Upper lobe of left lung (tissue), 6 donors: ENCODE data around the gene ZNF407. TPM values are rescaled to one million over a fixed set of nuclear protein-coding genes. Genes with fewer than 3 reads are reported as not detected.
"Not testable (repeated sequence)": the region's sequence is repeated elsewhere in the genome, so short reads cannot be mapped to it uniquely, and the experiment has no call there.

Source experiments
- ATAC-seq, 2 donors: fragments of 200-7000 bp; cut with Tn5 transposase; one replicate each; pipeline ENCODE4 v1.9.1; 2022; ENCODE audit warnings: mild to moderate bottlenecking in 2 of 2, moderate library complexity in 2 of 2; ENCODE audit not compliant: low FRiP score in 2 of 2
- DNase-seq, 2 donors: peaks; one replicate each; pipeline ENCODE4 v3.0.0-alpha.2; 2019 to 2020
- H3K27ac ChIP-seq, 4 donors: fragments of 200-600 bp; sonication (generic); one replicate each; pipeline ENCODE4 v1.5.1; 2016 to 2019
- H3K27me3 ChIP-seq, 4 donors: fragments of 200-600 bp; sonication (generic); one replicate each; pipeline ENCODE4 v1.5.1; 2017 to 2019
- H3K36me3 ChIP-seq, 4 donors: fragments of 200-600 bp; sonication (generic); one replicate each; pipeline ENCODE4 v1.5.1; 2016 to 2019
- H3K4me1 ChIP-seq, 4 donors: fragments of 200-600 bp; sonication (generic); one replicate each; pipeline ENCODE4 v1.5.1; 2018 to 2019
- H3K4me3 ChIP-seq, 4 donors: fragments of 200-600 bp; sonication (generic); one replicate each; pipeline ENCODE4 v1.5.1; 2017 to 2019; ENCODE audit warnings: mild to moderate bottlenecking in 2 of 4, moderate library complexity in 1 of 4
- H3K9me3 ChIP-seq, 4 donors: fragments of 200-600 bp; sonication (generic); one replicate each; pipeline ENCODE4 v1.5.1; 2018 to 2019
- EP300 ChIP-seq, 4 donors: sonication (generic); formaldehyde crosslinking; IDR thresholded peaks; one replicate each; pipeline ENCODE4 v1.5.1; 2017; ENCODE audit warnings: antibody characterized with exemption in 4 of 4, control low read depth in 2 of 4
- POLR2A ChIP-seq, 4 donors: fragments of 450-650 bp; IDR thresholded peaks; one replicate each; pipeline ENCODE4 v1.5.1; 2016 to 2017; ENCODE audit warnings: antibody characterized with exemption in 4 of 4, mild to moderate bottlenecking in 2 of 4
- POLR2AphosphoS5 ChIP-seq, 2 donors: sonication (generic); formaldehyde crosslinking; IDR thresholded peaks; one replicate each; pipeline ENCODE4 v1.5.1; 2017; ENCODE audit warnings: antibody characterized with exemption in 2 of 2
- WGBS, 2 donors: methylation state at CpG; one replicate each; pipeline ENCODE4 v1.1.5; 2017 to 2018; 5-methylcytosine and 5-hydroxymethylcytosine counted together
- total RNA-seq, 6 donors: library from RNA; depleted of rRNA in 4 of 6; stranded (reverse); fragments of >200 nt in 4 of 6; gene quantifications; one replicate each; pipeline versions ENCODE4 v1.1.0 to v1.2.1, GENCODE V29; 2016 to 2021
- TF ChIP-seq, protein P1 (sequence below), 6 experiments: fragments of 450-650 bp in 4 of 6; fragments of 200-600 bp in 2 of 6; sonication (generic) in 2 of 6; IDR thresholded peaks; one replicate each; pipeline ENCODE4 v1.5.1; 2016 to 2019; ENCODE audit warnings: antibody characterized with exemption in 6 of 6
- donor health status: DM: no; HTN: no; CAD: no; lungs with moderate emphysema.
- donor health status: DM: no; HTN: yes; CAD: no; lungs with severe emphysema.

ZNF407 gene
- total RNA-seq, 6 donors from 2014 or later: 12.2 to 77.5 (median 17.1) TPM

DNA sequence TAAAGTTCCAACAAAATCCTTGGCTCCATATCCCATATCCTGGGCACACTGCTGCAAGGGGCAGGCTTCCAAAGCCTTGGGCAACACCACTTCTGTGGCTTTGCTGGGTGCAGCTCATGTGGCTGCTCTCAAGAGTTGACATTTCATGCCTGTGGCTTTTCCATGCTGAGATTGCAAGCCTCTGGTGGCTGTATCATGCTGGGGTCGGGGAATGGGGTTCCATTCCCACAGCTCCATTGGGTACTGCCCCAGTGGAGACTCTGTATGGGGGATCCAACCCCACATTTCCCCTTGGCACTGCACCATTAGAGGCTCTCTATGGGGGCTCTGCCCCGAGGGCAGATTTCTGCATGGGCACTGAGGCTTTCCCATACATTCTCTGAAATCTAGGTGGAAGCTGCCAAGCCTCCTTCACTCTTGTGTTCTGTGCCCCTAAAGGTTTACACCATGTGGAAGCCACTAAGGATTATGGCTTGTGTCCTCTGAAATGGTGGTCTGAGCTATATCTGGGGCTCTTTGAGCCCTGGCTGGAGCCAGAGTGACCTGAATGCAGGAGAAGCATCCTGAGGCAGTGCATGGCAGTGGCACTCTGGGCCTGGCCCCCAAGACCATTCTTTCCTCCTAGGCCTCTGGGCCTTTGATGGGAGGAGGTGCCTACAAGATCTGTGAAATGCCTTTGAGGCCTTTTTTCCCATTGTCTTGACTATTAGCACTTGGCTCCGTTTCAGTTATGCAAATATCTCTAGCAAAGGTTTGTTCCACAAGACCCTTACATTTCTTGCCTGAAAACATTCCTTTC, 503.4 kb downstream of the ZNF407 start:
- Histone ChIP-seq H3K4me3 (no peak overlapping the region), H3K36me3 (no peaks in the 10 kb centered on the region), H3K9me3 (peaks cover 0 to 6% (median 3%) of the 10 kb centered on the region in 4 donors), H3K27ac (no peak overlapping the region), H3K27me3 (no peaks in the 10 kb centered on the region), H3K4me1 (no peaks in the 10 kb centered on the region)
- DNase-seq (no peak), ATAC-seq (no peak)
- TF ChIP-seq EP300 (IDR thresholded peaks at IDR 0.05) (no peak), POLR2AphosphoS5 (IDR thresholded peaks at IDR 0.05) (no peak), POLR2A (IDR thresholded peaks at IDR 0.05) (no peak)
- TF ChIP-seq, protein P1, sequence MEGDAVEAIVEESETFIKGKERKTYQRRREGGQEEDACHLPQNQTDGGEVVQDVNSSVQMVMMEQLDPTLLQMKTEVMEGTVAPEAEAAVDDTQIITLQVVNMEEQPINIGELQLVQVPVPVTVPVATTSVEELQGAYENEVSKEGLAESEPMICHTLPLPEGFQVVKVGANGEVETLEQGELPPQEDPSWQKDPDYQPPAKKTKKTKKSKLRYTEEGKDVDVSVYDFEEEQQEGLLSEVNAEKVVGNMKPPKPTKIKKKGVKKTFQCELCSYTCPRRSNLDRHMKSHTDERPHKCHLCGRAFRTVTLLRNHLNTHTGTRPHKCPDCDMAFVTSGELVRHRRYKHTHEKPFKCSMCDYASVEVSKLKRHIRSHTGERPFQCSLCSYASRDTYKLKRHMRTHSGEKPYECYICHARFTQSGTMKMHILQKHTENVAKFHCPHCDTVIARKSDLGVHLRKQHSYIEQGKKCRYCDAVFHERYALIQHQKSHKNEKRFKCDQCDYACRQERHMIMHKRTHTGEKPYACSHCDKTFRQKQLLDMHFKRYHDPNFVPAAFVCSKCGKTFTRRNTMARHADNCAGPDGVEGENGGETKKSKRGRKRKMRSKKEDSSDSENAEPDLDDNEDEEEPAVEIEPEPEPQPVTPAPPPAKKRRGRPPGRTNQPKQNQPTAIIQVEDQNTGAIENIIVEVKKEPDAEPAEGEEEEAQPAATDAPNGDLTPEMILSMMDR (IDR thresholded peaks at IDR 0.05): no peak
- WGBS, 2 donors: 96 to 97% methylated on average over 3 of the region's 3 CpGs

DNA sequence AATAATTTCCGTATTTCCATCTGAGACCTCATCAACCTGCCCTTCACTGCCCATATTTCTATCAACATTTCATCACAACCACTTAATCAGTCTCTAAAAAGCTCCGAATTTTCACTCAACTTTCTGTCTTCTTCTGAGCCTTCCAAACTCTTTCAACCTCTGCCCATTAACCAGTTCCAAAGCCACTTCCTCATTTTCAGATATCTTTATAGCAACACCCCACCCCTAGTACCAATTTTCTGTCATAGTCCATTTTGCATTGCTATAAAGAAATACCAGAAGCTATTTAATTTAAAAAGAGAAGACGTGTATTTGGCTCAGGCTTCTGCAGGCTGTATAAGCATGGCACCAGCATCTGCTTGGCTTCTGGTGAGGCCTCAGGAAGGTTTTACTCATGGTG, 504.2 kb downstream of the ZNF407 start:
- no peaks in the 10 kb centered on the region for H3K4me1 ChIP-seq
- ATAC-seq (no peak), DNase-seq (no peak)
- no peaks in the 10 kb centered on the region for H3K36me3 ChIP-seq
- TF ChIP-seq EP300 (IDR thresholded peaks at IDR 0.05): no peak
- TF ChIP-seq, protein P1 (IDR thresholded peaks at IDR 0.05): no peak
- no peak for TF ChIP-seq POLR2AphosphoS5 (IDR thresholded peaks at IDR 0.05)
- no peak for TF ChIP-seq POLR2A (IDR thresholded peaks at IDR 0.05)
- H3K9me3 ChIP-seq: peaks cover 0 to 6% (median 3%) of the 10 kb centered on the region in 4 donors
- H3K27me3 ChIP-seq: no peaks in the 10 kb centered on the region
- no peak overlapping the region for H3K27ac ChIP-seq
- 86 to 88% methylated on average over 3 of the region's 3 CpGs for WGBS, 2 donors
- H3K4me3 ChIP-seq: no peak overlapping the region

DNA sequence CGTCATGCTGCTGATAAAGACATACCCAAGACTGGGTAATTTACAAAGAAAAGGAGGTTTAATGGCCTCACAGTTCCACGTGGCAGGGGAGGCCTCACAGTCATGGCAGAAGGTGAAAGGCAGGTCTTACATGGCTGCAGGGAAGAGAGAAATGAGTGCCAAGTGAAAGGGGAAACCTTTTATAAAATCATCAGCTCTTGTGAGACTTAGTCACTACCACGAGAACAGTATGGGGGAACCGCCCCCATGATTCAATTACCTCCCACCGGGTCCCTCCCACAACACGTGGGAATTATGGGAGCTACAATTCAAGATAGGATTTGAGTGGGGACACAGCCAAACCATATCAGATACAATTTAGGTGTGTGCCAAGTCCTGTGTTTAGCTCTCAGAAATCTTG, 506.4 kb downstream of the ZNF407 start:
- H3K4me3 ChIP-seq, H3K4me1 ChIP-seq, ATAC-seq, H3K36me3 ChIP-seq, H3K27me3 ChIP-seq, H3K9me3 ChIP-seq, H3K27ac ChIP-seq, DNase-seq: not testable (repeated sequence)
- 80 to 87% methylated on average over 6 of the region's 6 CpGs for WGBS, 2 donors

DNA sequence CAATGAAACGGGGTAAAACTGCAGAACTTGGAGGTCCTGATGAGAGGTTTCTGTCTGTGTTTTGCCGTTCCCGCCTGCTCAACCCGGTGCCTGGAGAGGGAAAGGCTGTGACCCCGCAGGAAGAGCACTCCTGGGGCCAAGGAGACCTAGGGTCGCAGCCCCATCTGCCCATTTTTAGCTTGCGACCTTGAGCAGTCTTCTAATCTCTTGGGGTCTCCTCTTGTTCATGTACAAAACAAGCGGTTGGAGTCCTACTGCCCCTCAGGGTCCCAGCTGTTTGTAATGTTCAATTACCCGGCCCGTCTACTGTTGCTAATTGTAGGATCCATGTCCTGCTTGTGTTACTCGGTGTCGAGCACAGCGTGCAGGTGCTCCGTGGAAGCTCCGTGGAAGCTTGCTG, 506.8 kb downstream of the ZNF407 start:
- H3K27ac ChIP-seq: no peak overlapping the region
- no peak for ATAC-seq

DNA sequence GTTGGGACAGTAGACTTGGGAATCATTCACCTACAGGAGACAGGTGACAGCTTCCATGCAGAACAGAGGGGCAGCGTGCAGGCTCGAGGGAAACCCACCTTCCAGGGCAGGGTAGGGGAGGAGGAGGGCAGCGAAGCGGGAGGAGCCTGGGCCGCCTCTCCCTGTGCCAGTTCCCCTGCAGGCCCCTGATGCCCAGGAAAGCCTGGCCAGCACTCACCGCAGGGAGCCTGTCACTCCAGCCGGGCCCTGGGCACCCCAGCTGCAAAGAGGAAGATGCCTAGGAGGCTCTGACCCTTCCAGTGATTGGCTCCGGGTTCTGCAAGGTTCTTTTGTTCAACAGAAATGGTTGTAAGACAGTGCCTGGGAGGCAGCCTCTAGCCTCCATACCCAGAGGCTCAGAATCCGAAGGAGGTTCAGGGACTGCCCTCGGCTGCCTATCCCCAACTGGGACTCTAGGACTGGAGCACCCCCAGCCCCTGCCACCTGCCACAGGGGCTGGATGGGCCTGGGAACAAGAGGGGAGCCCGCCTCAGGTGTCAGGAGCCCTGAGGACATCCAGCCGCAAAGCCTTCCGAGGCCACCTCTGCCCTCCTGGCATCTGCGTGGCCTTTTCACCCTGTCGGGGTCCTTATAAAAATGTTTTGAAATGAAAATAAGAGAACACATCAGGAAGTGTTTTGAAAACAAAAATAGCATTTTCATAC, 508.0 kb downstream of the ZNF407 start:
- Histone ChIP-seq H3K36me3 (no peaks in the 10 kb centered on the region), H3K4me3 (no peak overlapping the region), H3K4me1 (no peaks in the 10 kb centered on the region), H3K27me3 (no peaks in the 10 kb centered on the region), H3K9me3 (peaks cover 0 to 6% (median 3%) of the 10 kb centered on the region in 4 donors), H3K27ac (no peak overlapping the region)
- 88 to 91% methylated on average over 12 to 15 of the region's 15 CpGs for WGBS, 2 donors
- TF ChIP-seq, protein P1 (IDR thresholded peaks at IDR 0.05): no peak
- TF ChIP-seq POLR2AphosphoS5 (IDR thresholded peaks at IDR 0.05) (no peak), POLR2A (IDR thresholded peaks at IDR 0.05) (no peak), EP300 (IDR thresholded peaks at IDR 0.05) (no peak)
- DNase-seq: no peak
- ATAC-seq: no peak

More for the DNA sequence above, 506.8 kb downstream of the ZNF407 start:
- H3K4me3 ChIP-seq: no peak overlapping the region
- H3K27me3 ChIP-seq: no peaks in the 10 kb centered on the region
- H3K4me1 ChIP-seq: no peaks in the 10 kb centered on the region
- no peaks in the 10 kb centered on the region for H3K36me3 ChIP-seq
- H3K9me3 ChIP-seq: peaks cover 0 to 6% (median 3%) of the 10 kb centered on the region in 4 donors
- TF ChIP-seq, protein P1 (IDR thresholded peaks at IDR 0.05): no peak
- WGBS, 2 donors: 92 to 95% methylated on average over 15 of the region's 15 CpGs
- DNase-seq: no peak
